ENCODE measurements around the gene TMEM164.

The TMEM164 gene

GRCh38 chrX:110194977-110195376 is 192.1 kb downstream of the TMEM164 start:
- TF ChIP-seq, protein P1, sequence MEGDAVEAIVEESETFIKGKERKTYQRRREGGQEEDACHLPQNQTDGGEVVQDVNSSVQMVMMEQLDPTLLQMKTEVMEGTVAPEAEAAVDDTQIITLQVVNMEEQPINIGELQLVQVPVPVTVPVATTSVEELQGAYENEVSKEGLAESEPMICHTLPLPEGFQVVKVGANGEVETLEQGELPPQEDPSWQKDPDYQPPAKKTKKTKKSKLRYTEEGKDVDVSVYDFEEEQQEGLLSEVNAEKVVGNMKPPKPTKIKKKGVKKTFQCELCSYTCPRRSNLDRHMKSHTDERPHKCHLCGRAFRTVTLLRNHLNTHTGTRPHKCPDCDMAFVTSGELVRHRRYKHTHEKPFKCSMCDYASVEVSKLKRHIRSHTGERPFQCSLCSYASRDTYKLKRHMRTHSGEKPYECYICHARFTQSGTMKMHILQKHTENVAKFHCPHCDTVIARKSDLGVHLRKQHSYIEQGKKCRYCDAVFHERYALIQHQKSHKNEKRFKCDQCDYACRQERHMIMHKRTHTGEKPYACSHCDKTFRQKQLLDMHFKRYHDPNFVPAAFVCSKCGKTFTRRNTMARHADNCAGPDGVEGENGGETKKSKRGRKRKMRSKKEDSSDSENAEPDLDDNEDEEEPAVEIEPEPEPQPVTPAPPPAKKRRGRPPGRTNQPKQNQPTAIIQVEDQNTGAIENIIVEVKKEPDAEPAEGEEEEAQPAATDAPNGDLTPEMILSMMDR (IDR thresholded peaks at IDR 0.05): no peak
- no peak overlapping the region for H3K4me3 ChIP-seq
- no peak overlapping the region for H3K27ac ChIP-seq
- no peak for DNase-seq (ENCODE audit: low spot score)

DNA sequence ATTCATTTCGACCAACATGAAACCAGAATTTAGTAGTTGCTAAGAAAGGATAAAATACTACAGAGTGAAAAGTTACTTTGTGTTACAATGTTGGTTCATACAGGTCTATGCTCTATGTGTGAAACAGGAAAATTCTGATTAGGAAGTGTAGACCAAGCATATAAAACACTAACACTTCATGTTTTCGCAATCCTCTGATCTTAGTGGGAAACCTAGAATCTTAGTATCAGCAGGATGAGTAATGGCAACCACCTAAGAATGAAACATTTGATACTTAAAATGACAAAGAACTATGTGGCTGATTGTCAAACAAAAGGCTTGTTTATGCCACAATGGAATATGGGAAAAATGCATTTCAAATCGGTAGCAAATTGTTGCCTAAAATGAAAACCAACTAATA is 198.9 kb downstream of the TMEM164 start:
- DNase-seq (ENCODE audit: low spot score): no peak
- no peak overlapping the region for H3K4me3 ChIP-seq
- TF ChIP-seq, protein P1 (IDR thresholded peaks at IDR 0.05): no peak
- no peak overlapping the region for H3K27ac ChIP-seq

- Histone ChIP-seq H3K4me3 (no peak overlapping the region), H3K27ac (no peak overlapping the region)
- TF ChIP-seq, protein P1 (IDR thresholded peaks at IDR 0.05): no peak
- DNase-seq (ENCODE audit: low spot score): no peak
Measured at GRCh38 chrX:110204986-110205385, 202.1 kb downstream of the TMEM164 start.

DNA sequence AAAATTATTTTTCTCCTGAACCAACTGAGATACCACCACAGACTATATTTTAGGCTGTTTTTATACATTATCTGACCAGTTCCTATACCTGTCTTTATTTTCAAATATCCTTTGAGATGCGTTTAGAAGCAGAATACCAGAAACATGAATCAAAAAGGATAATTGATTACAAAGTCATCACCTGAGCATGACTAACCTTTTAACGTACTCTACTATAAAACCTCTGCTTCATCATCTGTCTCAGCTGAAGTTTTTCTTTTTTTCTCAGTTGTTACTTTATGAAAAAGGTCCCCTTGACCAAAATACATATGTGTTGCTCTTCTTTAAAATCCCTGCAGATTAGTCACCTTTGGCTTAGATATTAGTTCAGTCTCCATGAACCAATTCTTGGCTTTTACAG is 205.2 kb downstream of the TMEM164 start:
- H3K4me3 ChIP-seq: no peak overlapping the region
- TF ChIP-seq, protein P1 (IDR thresholded peaks at IDR 0.05): no peak

DNA sequence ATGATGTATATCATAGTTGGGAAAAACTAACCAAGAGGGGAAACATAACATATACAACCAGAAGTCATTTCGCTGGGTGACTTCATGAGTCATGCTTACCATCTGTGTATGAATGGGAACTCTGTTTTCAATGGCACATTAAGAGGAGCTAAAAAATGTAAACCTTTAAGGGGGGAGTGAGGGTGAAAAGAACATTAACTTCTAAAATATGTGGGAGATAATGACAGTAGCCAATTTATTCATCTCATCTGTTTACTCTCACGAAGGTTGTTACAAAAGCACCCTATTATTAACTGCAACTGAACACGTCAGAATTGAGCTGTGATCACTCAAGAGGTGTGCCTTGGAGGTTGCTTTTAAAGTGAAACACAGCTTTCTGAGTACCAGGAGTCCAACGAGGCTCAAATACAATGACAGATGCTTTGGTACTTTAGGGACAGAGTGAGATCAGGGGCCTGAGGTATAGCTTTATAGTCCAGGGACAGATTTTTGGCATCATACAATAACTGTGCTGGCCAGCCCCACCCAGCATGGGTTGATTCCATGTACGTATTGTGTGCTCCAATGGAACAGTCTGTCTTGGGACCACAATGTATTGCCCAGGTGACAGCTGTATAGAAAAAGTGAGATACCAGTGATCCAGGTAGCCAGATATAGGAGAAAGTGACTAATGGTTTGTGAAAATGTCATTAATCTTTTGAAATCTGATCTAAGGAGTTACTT is 207.7 kb downstream of the TMEM164 start:
- Histone ChIP-seq H3K4me3 (no peak overlapping the region), H3K27ac (no peak overlapping the region)
- TF ChIP-seq, protein P1 (IDR thresholded peaks at IDR 0.05): no peak
- DNase-seq (ENCODE audit: low spot score): no peak

More for the DNA sequence above, 205.2 kb downstream of the TMEM164 start:
- no peak for DNase-seq (ENCODE audit: low spot score)
- no peak overlapping the region for H3K27ac ChIP-seq

DNA sequence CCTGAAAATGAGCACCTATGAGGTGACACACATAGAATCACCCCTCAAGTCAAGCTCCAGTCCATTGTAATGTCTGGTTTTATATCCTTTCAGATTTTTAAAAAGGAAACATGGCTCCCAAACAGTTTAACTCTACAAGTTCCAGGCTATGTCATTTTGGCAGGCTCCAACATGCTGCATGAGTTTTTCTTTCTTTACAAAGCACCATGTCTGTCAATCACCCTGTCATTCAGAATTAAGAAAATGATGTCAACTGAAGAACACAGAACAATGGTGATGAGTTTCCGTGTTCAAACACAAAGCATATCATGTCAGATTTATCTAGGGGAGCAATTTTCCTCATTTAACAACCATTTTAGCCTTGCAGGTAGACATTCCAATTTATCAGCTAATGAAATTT is 208.4 kb downstream of the TMEM164 start:
- no peak overlapping the region for H3K27ac ChIP-seq
- TF ChIP-seq, protein P1 (IDR thresholded peaks at IDR 0.05): no peak
- H3K4me3 ChIP-seq: no peak overlapping the region
- no peak for DNase-seq (ENCODE audit: low spot score)

DNA sequence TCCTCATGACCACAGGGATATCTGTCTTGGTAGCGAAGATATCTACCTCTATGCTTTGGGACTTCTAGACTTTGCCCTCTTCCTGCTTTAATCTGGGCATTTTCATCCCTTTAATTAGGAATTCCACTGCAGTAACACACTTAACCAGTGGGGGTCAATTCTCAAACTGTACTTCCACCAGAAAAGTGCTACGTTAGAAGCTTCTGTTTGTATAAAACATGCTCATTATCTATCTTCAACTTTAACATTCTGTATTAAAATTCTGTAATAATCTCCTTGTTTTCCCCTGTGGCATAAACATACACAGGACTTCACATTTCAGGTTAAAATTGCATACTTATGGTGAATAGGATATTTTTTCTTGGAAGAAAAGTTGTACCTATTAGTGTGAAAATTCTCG is 209.4 kb downstream of the TMEM164 start:
- TF ChIP-seq, protein P1 (IDR thresholded peaks at IDR 0.05): no peak
- no peak for DNase-seq (ENCODE audit: low spot score)
- no peak overlapping the region for H3K4me3 ChIP-seq
- no peak overlapping the region for H3K27ac ChIP-seq

Measured in coronary artery (tissue), 2 donors.